EL (cell line): ENCODE results near the gene E4F1.
"Not testable (repeated sequence)": the region's sequence is repeated elsewhere in the genome, so short reads cannot be mapped to it uniquely, and the experiment has no call there.

Experiments
- DNase-seq: peaks from one replicate; pipeline ENCODE4 v3.0.0-alpha.2; 2016

The E4F1 gene

DNA sequence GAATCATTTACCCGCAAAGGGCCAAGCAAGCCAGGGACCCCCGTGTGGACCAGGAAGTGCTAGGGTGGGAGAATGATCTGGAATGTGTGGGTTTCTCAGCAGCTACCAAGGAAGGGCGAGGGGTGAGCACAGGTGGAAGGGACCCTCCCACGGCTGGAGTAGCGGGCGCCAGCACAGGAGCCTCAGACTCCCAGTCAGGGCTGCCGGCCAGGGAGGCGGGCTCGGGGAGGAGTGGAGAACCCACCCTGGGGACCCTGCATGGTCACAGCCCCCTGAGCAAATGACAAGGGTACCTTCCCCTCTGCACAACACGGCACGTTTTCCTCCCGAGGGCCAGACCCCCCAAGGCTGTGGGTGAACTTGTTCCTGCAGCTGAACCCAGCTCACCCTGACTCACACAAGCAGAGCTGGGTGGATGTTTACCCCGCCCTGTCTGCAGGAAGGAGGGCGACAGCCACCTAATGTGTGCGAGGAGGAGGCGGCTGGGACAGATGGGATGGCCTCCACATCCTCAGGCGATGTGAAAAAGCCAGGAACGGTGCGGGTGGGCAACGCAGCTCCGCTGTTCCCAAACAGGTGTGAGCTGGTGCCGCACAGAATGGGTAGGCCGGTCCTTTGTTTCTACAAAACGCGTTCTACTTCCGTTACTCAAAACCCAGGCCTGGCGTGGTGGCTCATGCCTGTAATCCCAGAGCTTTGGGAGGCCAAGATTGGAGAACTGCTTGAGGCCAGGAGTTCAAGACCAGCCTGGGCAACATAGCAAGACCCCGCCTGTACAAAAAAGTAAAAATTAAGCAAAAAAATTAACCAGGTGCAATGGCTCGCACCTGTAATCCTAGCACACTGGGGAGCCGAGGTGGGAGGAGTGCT, 21.8 kb downstream of the E4F1 start:
- no peak for DNase-seq

DNA sequence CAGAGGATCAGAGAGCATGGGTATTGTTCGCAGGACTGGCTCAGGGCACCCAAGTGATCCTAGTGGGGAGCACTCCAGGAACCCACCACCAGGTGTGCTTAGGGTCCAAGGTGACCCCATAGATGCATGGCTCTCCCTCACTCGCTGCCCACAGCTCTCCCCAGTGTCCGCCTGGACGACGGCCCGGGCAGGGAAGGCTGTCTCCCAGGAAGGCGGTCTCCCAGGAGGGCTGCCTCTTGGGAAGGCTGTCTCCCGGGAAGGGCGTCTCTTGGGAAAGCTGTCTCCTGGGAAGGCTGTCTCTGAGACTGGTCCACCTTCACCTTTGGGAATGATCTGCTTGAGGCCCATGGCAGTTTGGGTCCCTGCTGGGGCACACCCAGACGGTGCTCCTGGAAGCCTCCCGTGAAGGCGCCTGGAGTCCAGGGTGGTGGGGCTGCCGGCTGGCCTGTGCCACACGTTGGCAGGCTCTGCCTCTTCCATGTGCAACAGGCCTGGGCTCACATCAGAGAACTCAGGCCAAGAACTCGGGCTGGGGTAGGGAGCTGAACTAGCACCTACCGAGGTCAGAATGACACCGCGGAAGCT, 23.0 kb downstream of the E4F1 start:
- no peak for DNase-seq

DNA sequence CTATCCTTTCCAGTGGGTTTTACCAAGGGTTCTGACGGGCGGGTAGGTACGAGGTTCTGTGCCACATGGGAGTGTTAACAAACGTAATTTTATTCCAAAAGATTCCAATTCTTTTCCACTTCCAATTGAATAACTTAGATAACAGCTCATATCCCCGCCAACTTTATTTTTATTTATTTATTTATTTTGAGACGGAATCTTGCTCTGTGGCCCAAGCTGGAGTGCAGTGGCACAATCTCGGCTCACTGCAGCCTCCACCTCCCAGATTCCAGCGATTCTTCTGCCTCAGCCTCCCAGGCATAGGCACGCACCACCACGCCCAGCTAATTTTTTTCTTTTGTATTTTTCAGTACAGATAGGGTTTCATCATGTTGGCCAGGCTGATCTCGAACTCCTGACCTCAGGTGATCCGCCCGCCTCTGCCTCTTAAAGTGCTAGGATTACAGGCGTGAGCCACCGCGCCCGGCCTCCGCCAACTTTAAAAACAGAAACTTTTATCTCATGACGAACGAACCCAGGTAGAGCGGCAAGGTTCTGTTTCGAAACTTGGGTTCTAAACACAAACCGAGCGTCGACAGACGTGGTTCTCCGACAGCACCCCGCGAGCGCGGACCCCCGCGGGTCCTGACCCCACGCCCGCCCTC, 27.4 kb downstream of the E4F1 start:
- DNase-seq: peak; percentile 38

DNA sequence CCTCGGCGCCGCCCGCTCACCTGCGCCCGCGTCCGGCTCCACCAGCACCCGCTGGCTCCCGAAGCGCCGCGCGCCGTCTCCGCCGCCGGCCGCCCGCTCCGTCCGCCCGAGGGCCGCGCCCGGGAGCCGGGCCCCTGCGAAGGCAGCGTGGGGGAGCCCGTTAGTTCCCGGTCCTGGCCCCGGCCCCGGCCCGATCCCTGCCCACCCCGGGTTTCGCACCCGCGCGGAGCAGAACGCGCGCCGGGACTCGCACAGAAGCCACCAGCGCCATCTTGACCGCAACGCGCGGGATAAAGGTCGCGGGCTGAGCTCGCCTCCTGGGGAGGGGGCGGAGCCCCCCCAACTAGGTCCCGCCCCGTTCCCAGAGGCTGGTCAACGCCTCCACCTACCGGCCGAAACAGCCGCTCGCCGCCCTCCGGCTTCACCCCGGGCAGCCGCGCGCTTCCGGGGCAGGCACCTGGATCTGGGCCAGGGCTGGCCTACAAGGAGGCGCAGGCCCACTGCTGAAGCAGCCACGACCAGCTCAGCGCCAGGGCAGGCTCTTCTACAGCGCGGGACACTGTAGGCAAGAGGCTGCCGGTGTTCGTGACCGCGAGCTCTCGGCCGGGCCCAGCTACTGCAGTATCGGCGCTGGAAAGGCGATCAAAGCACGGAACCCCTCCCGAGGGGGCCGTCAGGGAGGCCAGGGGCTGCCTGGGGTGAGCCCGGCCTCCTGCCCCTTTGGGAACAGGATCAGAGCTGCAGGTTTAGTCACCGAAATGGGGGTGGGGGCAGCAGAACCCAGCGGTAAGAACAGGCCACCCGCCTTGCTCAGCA, 28.1 kb downstream of the E4F1 start, which contains the start of gene ECI1:
TSS of gene ECI1 (minus strand) at position 292 of the 816 bp plus-strand sequence. CDS start at position 271, 21 bp downstream.
- peak; percentile 97 for DNase-seq

DNA sequence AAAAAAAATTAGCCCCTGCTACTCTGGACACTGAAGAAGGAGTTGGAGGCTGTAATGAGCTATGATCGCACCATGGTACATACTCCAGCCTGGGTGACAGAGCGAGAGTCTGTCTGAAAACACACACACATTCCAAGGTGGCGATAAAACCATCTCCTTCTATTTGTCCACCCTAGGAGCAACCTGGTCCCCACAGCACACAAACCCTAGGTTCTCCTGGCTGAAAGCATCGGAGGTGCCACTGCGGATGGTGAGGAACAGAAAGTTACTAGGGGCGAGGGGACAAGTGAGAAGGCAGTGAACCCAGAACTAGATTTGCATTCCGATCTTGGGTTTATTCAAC, 29.4 kb downstream of the E4F1 start:
- peak; percentile 21 for DNase-seq

DNA sequence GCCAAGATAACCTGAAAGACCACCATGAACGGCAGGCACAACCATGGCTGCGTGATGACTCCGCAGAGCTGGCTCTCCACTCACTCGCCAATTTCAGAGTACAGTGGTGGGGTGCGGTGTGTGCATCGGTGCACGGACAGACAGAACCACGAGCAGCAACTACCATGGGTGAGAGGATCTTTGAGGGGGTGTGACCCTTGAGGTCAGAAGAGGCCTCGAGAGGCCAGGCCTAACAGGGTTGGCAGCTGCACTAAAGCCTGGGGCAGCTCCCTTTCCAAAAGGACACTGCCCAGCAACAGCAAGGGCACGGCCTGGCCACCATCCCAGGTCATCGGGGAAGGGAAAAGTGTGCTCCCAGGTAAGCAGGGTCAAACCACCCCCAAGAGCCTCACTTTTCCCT, 29.9 kb downstream of the E4F1 start:
- DNase-seq: no peak

DNA sequence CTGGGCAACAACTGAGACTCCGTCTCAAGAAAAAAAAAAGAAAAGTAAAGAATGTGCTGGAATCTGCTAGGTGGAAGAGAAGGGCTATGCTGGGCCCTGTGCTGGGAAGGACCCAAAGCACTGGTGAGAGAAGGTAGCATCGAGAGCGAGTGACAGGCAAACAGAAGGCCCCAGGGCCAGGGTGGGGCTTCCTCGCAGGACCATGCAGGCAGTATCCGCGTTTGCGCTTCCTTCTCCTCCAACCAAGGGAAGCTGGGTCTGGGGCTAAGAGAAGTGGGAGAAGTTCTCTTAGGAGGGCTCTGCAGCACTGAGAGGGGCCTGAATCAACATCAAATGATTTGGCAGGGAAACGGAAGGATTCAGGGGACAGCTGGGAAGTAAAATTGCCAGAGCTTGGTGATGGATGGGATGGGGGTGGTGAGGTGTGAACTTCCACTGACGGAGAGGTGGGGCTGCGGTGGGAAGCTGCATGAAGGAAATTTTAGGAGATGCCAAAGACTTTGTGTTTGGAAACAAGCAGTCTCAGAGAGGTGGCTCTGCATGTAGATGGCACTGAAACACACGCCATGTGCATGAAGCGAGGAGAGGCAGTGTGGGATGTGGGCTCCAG, 33.2 kb downstream of the E4F1 start:
- DNase-seq: no peak

DNA sequence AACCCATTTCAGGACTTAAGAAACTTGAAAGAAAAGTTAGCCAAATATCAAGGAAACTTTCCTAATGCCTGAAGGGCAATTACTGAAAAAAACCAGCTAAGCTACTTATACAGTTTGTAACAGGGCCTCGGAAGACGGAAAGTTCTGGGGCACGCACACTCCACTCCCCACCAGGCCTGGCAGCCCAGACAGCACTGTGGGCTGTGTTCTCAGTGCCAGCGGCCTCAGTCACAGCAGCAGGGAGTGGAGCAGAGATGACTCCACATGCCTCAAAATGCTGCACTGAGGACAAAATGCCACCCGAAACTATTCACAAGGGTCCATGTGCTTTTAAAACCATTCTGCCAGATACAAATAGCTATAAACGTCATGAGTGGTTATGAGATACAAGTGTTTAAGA, 34.3 kb downstream of the E4F1 start:
- DNase-seq: no peak

DNA sequence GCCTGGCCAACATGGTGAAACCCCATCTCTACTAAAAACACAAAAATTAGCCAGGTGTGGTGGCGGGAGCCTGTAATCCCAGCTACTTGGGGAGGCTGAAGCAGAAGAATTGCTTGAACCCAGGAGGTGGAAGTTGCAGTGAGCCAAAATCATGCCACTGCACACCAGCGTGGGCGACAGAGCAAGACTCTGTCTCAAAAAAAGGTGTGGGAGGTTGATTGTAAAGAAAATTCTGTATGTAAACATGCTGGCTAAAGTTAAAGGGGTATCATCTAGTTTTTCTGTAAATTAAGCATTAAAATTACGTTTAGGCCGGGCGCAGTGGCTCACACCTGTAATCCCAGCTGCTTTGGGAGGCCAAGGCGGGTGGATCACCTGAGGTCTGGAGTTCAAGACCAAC, 35.1 kb downstream of the E4F1 start:
- DNase-seq: not testable (repeated sequence)

DNA sequence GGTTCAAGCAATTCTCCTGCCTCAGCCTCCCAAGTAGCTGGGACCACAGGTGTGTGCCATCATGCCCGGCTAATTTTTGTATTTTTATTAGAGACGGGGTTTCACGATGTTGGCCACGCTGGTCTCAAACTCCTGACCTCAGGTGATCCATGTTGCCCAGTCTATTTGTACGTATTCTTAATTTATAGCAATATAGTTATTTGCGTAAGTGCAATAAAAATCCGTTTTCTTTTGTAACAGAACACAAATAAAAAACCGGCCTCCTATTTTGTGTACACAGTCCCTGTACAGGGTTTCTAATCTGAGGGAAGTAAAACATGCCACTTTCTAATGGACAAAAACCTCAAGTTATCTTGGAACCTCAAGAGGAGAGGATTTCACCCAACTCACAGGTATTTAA, 36.9 kb downstream of the E4F1 start:
- no peak for DNase-seq

DNA sequence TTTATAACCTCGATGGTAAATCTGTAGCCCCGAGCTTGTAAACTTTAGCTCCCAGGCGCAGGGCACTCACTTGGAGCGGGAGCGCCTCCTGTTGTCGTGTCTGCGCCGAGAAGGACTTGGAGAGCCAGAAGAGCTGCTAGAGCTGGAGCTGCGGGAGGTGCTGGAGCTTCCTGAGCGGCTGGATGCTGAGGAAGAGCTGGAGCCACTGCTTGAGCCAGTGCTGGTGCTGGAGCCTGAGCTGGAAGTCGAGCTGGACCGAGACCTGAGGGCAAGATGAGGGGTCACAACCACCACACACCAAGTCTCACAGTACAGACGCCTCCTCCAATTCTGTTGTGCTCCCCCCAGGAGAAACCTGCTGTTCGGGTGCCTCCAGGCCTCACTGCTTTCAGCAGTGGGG, 39.6 kb downstream of the E4F1 start:
- DNase-seq: not testable (repeated sequence)

DNA sequence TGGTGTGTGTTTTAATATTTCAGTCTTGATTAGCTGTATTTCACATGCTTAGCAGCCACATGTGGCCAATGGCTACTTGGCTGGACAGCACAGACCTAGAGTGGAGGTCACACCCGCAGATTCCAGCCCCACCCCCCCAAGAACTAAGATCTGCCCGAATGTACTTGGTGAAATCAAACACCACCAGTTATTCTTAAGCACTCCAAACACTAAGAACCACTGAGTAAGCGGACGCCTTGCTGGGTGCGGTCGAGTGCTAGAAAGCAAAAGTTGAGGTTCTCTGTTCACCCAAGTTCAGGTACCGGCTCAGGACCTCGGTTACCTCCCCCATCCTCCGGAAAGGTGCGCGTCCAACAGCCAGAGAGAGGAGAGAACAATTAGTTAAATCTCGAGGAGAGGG, 43.5 kb downstream of the E4F1 start:
- DNase-seq: peak; percentile 40

DNA sequence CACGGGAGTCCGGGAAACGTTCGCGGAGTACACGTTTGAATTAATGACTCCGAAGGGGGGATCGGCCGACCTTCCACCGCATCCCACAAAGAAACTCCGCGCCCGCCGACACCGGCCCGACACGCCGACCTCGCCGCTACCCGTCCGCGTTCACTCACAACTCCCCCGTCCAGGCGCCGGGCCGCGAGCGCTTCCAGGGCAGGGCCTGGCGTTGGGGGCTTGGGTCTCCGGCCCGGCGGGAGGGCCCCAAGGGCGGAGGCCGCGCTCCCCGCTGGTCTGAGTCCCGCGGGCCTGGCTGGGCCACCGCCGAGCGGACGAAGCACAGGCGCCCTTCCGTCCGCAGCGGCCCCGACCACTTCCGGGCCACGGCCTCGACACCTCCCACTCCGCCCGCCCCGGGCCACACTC, 44.1 kb downstream of the E4F1 start:
- DNase-seq: not testable (repeated sequence)

DNA sequence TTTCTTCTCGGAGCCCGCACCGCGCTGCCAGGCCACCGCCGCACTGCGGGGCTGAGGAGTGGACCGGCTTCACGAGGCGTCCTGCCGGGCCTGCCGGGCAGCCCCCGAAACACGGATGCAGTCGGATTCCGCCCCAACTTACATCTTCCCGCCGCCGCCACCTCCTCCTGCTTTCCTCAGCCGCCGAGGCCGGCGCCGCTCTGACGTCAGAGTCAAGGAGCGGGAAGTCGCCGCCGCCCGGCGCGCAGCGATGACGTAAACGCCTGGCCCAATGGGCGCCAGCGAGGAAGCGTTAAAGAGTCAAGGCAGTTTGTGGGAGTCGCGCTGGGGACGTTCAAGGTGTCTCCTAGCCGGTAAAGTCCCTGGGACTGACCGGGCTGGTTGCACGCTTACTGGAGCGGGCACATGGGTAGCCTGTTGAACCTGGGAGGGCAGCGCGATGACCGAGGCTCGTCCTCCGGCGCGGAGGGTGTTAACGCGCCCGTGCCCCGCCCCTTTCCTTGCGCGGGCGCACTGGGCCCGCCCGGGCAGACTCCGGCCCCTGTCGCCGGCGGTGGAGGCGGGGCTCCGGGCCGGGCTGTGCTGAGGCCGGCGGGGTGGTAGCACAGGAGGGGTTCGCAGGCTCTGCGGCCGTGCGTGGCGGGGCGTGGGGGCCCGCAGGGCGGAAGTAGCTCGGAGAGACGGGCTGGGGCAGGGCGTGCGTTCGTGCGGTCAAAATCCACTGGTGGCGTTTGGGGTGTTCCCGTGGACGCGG, 44.7 kb downstream of the E4F1 start, which contains the start of gene RNPS1:
TSS of gene RNPS1 (minus strand) at position 214 of the 754 bp plus-strand sequence. CDS start 3,483 bp downstream, outside the sequence.
- DNase-seq: peak; percentile 93

DNA sequence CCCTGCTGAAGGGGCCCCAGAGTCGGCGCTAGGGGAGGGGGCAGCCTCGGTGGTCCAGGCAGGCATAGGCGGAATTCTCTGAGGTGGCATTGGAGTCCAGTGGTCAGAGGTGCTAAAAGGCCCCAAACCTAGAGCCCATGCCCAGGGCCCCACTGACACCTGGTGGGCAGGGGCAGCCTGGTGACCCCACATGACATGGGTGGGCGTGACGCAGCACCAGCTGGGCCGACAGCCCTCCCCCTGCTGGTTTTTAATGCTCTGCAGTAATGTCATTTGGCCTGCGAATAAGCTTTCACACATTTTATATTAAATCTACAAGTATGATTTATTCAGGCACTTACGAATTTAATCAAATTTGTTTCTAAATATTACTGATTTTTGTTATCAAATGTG, 46.7 kb downstream of the E4F1 start:
- DNase-seq: no peak

DNA sequence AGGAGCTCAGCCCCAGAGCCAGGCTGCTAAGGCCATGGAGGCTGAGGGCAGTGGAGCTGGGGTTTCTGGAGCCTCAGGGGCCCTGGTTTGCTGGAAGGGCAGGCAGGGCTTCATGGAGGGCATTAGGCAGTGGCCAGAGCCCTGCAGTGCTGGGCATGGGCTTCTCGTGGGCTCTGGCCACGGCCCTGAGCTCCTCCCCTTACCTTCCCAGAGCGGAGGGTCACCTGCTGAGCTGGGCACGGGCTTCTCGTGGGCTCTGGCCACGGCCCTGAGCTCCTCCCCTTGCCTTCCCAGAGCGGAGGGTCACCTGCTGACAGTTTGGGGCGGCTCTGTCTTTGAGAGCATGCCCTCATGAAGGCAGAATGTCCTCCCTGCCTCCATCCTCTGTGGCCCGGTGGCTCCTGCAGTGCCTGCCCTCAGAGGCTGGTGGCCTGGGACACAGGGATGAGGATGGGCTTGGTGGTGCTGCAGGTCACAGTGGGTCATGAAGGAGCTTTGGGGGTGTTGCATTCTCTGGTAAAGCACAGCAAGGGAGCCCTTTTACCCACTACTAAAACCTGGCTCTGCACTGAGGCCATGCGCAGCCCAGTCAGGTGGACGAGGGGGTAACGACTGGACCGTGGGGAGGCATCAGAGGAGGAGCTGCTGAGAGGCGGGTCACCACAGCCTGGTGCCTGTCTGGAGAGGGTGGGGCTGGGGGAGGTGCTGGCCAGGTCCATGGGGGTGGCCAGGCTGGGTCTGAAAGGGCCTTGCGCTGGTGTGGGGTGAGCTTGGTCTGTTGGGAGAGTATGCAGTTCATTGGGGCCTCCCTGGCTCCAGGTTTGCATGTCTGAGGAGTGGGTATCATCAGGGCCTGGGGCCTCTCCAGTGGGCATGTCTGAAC, 47.4 kb downstream of the E4F1 start:
- no peak for DNase-seq

DNA sequence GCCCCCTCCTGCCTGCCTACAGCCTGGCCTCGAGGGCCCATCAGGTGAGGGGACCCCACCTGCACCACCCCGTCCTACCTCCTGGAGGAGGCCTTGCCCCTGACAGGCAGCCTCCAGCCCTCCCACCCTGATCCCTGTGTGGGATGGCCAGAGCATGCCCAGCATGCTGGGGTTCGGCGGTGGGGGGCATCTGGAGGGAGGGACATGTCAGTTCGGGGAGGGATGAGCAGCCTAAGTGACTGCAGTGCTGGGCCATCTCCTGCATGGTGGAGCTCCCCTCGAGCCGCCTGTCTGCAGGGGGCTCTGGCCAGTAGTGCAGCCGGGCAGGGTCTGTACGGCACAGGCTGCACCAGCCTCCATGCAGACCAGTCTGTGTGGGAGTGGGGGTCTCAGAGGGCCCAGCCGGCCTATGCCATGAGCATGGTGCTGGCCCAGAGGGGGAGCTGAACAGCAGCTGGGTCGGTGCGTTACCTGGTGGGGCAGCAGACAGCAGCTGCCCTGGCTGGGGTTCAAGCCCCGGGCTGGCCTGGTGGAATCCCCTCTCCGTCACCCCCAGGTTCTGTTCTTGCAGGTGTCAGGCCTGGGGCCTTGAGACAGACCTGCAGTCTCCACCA, 48.6 kb downstream of the E4F1 start:
- no peak for DNase-seq

DNA sequence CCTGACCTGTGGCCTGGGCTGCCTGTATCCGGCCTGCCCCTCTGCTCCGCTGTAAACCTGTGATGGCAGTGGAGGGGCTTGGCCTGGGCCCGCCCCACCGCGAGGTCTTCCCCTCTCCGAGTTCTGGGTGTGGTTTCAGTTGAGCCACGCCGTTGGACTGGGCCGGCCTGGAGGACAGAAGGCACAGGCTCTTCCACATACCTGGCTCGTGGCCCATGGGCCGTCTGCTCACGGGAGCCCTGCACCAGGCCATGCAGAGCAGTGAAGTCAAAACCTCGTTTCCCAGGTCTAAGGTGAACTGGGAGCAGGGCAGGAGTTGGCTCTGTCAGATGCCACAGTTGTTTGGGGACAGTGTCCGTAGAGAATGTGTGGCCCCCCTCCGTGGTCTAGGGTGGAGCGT, 50.1 kb downstream of the E4F1 start:
- DNase-seq: no peak

DNA sequence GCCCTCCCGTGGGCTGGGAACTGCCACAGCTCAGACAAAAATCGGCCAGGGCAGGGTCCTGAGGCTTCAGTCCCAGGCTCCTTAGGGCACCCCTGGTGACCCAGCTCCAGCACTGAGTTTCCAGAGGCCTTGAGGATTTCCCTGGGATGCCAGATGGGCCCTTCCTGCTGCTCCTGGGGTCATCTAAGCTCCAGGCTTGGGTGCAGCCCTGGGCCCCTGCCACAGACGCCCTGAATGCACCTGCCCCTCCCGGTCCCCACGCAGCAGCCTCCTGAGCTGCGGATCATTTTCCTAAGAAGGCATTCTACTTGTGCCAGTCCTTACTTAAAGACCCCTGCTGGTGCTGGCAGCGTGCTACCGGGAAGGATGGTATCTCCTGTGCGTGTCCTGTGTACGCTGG, 50.5 kb downstream of the E4F1 start:
- DNase-seq: no peak
